NCI-H1092 (cell line): Measurements from ENCODE around the gene DCTD.

Experiments used
- DNase-seq: peaks from one replicate; lab custom pipeline; 2025; lab: John Stamatoyannopoulos, UW

DCTD gene

GRCh38 chr4:182872886-182873285, 44.3 kb downstream of the DCTD start:
- DNase-seq: no peak

GRCh38 chr4:182871616-182872015, 45.6 kb downstream of the DCTD start:
- no peak for DNase-seq

- DNase-seq: no peak
Observed at GRCh38 chr4:182869697-182870096, 47.5 kb downstream of the DCTD start.

- no peak for DNase-seq
Observed at GRCh38 chr4:182866746-182867145, 50.4 kb downstream of the DCTD start.

- no peak for DNase-seq
Observed at GRCh38 chr4:182863501-182863900, 53.7 kb downstream of the DCTD start.

GRCh38 chr4:182862921-182863320, 54.3 kb downstream of the DCTD start:
- DNase-seq: peak; percentile 62

GRCh38 chr4:182862141-182862875, 54.9 kb downstream of the DCTD start:
- peak; percentile 50 for DNase-seq

GRCh38 chr4:182861346-182861745, 55.8 kb downstream of the DCTD start:
- no peak for DNase-seq

- no peak for DNase-seq
Observed at GRCh38 chr4:182859730-182860129, 57.5 kb downstream of the DCTD start.

- no peak for DNase-seq
Observed at GRCh38 chr4:182858711-182859110, 58.5 kb downstream of the DCTD start.

- no peak for DNase-seq
Observed at GRCh38 chr4:182856862-182857261, 60.3 kb downstream of the DCTD start.

- no peak for DNase-seq
Observed at GRCh38 chr4:182855877-182856276, 61.3 kb downstream of the DCTD start.

- no peak for DNase-seq
Observed at GRCh38 chr4:182855312-182855711, 61.9 kb downstream of the DCTD start.

- DNase-seq: no peak
Observed at GRCh38 chr4:182854466-182854865, 62.7 kb downstream of the DCTD start.

GRCh38 chr4:182853731-182854330, 63.4 kb downstream of the DCTD start:
- DNase-seq: no peak

- no peak for DNase-seq
Observed at GRCh38 chr4:182848685-182849084, 68.5 kb downstream of the DCTD start.

GRCh38 chr4:182847576-182848450, 69.4 kb downstream of the DCTD start:
- no peak for DNase-seq

- no peak for DNase-seq
Observed at GRCh38 chr4:182846036-182846435, 71.2 kb downstream of the DCTD start.

- DNase-seq: no peak
Observed at GRCh38 chr4:182845618-182846017, 71.6 kb downstream of the DCTD start.

GRCh38 chr4:182843808-182844325, 73.3 kb downstream of the DCTD start:
- no peak for DNase-seq

- no peak for DNase-seq
Observed at GRCh38 chr4:182842759-182843390, 74.3 kb downstream of the DCTD start.

GRCh38 chr4:182842104-182842600, 75.0 kb downstream of the DCTD start:
- DNase-seq: no peak
